Lung (tissue), 12 donors: ENCODE data around the gene ANKRD30A. TPM values are rescaled to one million over a fixed set of nuclear protein-coding genes. Genes with fewer than 3 reads are reported as not detected.
A peak's percentile ranks its signal among the peaks of the same experiment; 100 is the strongest.

Experiments used
- ATAC-seq: fragments of 200-7000 bp; cut with Tn5 transposase; one replicate; pipeline ENCODE4 v1.9.1; 2020; ENCODE audit warnings: moderate number of reproducible peaks; ENCODE audit not compliant: insufficient read depth, low FRiP score
- DNase-seq, 3 donors: peaks; one replicate each; pipeline ENCODE4 v3.0.0-alpha.2; 2013 to 2017
- H3K27ac ChIP-seq, 2 donors: one replicate each; pipeline ENCODE4 v1.5.1; 2013; ENCODE audit warnings: mild to moderate bottlenecking in 2 of 2, moderate library complexity in 2 of 2, control low read depth in 1 of 2, inconsistent platforms in 1 of 2, low read depth in 1 of 2, low read length in 1 of 2
- H3K27me3 ChIP-seq, 3 donors: one replicate each; pipeline ENCODE4 v1.5.1; 2013; ENCODE audit warnings: low read length in 2 of 3; ENCODE audit not compliant: control insufficient read depth in 3 of 3, insufficient read depth in 3 of 3
- H3K36me3 ChIP-seq, 4 donors: one replicate each; pipeline ENCODE4 v1.5.1; 2013; ENCODE audit warnings: low read length in 4 of 4, mild to moderate bottlenecking in 1 of 4, moderate library complexity in 1 of 4; ENCODE audit not compliant: control insufficient read depth in 4 of 4, insufficient read depth in 4 of 4
- H3K4me1 ChIP-seq, 5 donors: one replicate each; pipeline ENCODE4 v1.5.1; 2013; ENCODE audit warnings: low read length in 5 of 5, mild to moderate bottlenecking in 2 of 5, moderate library complexity in 1 of 5; ENCODE audit not compliant: control insufficient read depth in 5 of 5, insufficient read depth in 5 of 5
- H3K4me3 ChIP-seq: one replicate; pipeline ENCODE4 v1.5.1; 2013; ENCODE audit warnings: mild to moderate bottlenecking, control low read depth, moderate library complexity
- H3K9ac ChIP-seq, 2 donors: one replicate each; pipeline ENCODE4 v1.5.1; 2013; ENCODE audit warnings: low read length in 2 of 2, control low read depth in 1 of 2; ENCODE audit not compliant: insufficient read depth in 1 of 2
- H3K9me3 ChIP-seq, 4 donors: one replicate each; pipeline ENCODE4 v1.5.1; 2013; ENCODE audit warnings: low read length in 3 of 4, mild to moderate bottlenecking in 1 of 4, moderate library complexity in 1 of 4; ENCODE audit not compliant: control insufficient read depth in 4 of 4, insufficient read depth in 3 of 4
- WGBS, 2 donors: extraction: QIAGEN DNeasy Blood & Tissue Kit; methylation state at CpG; one replicate each; pipeline ENCODE4 v1.1.7; 2013; 5-methylcytosine and 5-hydroxymethylcytosine counted together
- polyA plus RNA-seq, 2 donors: library from polyadenylated mRNA; stranded (reverse); fragments of 200-250 nt; gene quantifications; one replicate each; pipeline ENCODE4 v1.2.1, GENCODE V29; 2013
- total RNA-seq, 2 donors: library from RNA; depleted of rRNA in 1 of 2; stranded (reverse); fragments of >200 nt in 1 of 2; gene quantifications; one replicate each; pipeline ENCODE4 v1.2.1, GENCODE V29; 2014 to 2021
- TF ChIP-seq, protein P1 (sequence below): IDR thresholded peaks from 2 replicates; pipeline ENCODE4 v1.5.1; 2012; ENCODE audit warnings: mild to moderate bottlenecking; ENCODE audit errors: control extremely low read depth, extremely low read depth
- donor health status: control.
- donor health status: control.
- donor health status: Bipolar disorder and iron deficiency.
- donor health status: healthy.
- donor health status: DM: yes; HTN: yes; CAD: no.

Gene ANKRD30A
- total and polyA plus RNA-seq, 4 donors: not detected

DNA sequence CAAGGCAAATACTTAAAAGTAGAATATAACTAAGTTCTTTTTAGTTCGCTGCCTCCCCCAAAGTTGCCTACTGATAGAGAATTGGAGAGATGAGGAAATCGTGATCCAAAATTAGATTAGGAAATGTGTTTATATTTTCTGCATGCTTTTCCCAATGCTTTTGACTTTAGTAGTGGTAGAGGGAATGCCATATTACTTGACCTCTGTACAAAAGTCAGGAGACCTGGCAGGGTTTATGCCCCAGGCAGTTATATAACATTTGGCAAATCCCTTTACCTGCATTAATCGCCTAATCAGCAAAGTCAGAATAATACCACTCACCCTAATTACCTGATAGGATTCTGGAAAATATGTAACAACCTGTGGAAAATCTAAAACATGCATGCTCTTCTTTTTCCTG, 142.9 kb downstream of the ANKRD30A start:
- Histone ChIP-seq H3K27me3 (no peaks in the 10 kb centered on the region), H3K9me3 (peaks cover 0 to 4% (median 1%) of the 10 kb centered on the region in 4 donors), H3K4me3 (no peak overlapping the region), H3K9ac (no peak overlapping the region), H3K4me1 (no peaks in the 10 kb centered on the region), H3K36me3 (no peaks in the 10 kb centered on the region), H3K27ac (no peak overlapping the region)
- TF ChIP-seq, protein P1, sequence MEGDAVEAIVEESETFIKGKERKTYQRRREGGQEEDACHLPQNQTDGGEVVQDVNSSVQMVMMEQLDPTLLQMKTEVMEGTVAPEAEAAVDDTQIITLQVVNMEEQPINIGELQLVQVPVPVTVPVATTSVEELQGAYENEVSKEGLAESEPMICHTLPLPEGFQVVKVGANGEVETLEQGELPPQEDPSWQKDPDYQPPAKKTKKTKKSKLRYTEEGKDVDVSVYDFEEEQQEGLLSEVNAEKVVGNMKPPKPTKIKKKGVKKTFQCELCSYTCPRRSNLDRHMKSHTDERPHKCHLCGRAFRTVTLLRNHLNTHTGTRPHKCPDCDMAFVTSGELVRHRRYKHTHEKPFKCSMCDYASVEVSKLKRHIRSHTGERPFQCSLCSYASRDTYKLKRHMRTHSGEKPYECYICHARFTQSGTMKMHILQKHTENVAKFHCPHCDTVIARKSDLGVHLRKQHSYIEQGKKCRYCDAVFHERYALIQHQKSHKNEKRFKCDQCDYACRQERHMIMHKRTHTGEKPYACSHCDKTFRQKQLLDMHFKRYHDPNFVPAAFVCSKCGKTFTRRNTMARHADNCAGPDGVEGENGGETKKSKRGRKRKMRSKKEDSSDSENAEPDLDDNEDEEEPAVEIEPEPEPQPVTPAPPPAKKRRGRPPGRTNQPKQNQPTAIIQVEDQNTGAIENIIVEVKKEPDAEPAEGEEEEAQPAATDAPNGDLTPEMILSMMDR: no peak
- WGBS, 2 donors: 66 to 76% methylated on average over 3 of the region's 3 CpGs
- no peak for DNase-seq
- ATAC-seq: no peak

DNA sequence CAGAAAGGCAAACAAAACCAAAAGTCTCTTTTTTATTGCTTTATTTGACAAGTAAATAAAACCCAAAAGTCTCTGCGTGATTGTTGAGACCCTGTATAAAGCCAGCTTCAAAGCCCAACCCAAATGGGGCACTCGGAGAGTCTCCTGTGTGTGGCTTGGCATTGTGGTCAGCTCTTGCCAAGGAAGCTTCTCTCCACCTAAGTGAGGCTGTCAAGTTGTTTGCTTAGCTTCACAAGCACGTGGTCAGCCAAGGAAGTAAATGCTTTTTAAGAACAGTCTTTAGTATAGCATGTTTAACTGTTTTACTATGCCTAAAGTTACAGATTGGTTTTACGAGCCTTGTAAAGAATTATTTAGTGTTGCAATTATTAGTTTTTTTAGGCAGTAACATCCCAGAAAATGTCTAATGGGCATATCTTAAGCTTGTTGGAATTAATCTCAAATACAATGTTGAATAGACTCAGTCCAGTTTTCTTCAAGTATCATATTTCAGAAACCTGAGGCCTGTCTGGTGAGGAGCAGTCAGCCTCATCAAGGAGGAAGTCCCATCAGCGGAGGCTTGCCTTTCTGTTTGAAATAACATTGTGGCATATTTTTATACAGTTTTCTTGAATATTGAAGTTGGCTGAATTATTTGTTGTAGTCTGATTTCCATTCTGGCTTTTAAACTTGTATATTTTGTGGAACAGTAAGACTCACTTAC, 144.3 kb downstream of the ANKRD30A start:
- no peaks in the 10 kb centered on the region for H3K4me1 ChIP-seq
- TF ChIP-seq, protein P1: no peak
- H3K27ac ChIP-seq: no peak overlapping the region
- peak in 2 of 3 donors; percentile 0 to 1 for DNase-seq
- H3K9me3 ChIP-seq: peaks cover 0 to 4% (median 0%) of the 10 kb centered on the region in 4 donors
- H3K36me3 ChIP-seq: no peaks in the 10 kb centered on the region
- no peak overlapping the region for H3K9ac ChIP-seq
- WGBS, 2 donors: 51 to 71% methylated on average over 5 of the region's 5 CpGs
- H3K4me3 ChIP-seq: no peak overlapping the region
- no peak for ATAC-seq
- no peaks in the 10 kb centered on the region for H3K27me3 ChIP-seq

DNA sequence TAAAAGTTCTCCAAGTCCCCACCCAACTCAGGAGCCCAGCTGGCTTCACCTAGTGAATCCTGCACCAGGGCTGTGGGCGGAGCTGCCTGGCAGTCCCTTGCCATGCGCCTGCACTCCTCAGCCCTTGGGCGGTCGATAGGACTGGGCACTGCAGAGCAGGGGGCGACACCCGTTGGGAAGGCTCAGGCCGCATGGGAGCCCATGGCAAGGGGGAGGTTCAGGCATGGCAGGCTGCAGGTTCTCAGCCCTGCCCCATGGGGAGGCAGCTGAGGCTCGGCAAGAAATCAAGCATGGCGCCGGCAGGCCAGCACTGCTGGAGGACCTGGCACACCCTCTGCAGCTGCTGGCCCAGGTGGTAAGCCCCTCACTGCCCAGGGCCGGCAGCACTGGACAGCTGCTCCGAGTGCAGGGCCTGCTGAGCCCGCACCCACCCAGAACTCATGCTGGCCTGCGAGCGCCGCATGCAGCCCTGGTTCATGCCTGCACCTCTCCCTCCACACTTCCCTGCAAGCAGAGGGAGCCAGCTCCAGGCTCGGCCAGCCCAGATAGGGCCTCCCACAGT, 149.9 kb downstream of the ANKRD30A start:
- TF ChIP-seq, protein P1: no peak

More for the DNA sequence above, 149.9 kb downstream of the ANKRD30A start:
- 93 to 94% methylated on average over 17 of the region's 17 CpGs for WGBS, 2 donors
- H3K9me3 ChIP-seq: peaks cover 0 to 7% (median under 1%) of the 10 kb centered on the region in 4 donors
- H3K9ac ChIP-seq: no peak overlapping the region
- H3K4me1 ChIP-seq: no peaks in the 10 kb centered on the region
- ATAC-seq: no peak
- H3K27ac ChIP-seq: no peak overlapping the region
- DNase-seq: no peak
- no peaks in the 10 kb centered on the region for H3K36me3 ChIP-seq
- H3K4me3 ChIP-seq: no peak overlapping the region
- H3K27me3 ChIP-seq: no peaks in the 10 kb centered on the region
